Neural cell (in vitro differentiated cells): Measurements from ENCODE around the gene MED19. TPM values are rescaled to one million over a fixed set of nuclear protein-coding genes. Genes with fewer than 3 reads are reported as not detected.
"Not testable (repeated sequence)": the region's sequence is repeated elsewhere in the genome, so short reads cannot be mapped to it uniquely, and the experiment has no call there.

Source experiments
- H2AFZ ChIP-seq: fragments of 200-600, 300-800 bp; sonication (generic), shearing (Covaris generic); 2 replicates; pipeline ENCODE4 v1.6.0; 2014; ENCODE audit warnings: low read depth, mild to moderate bottlenecking, antibody characterized with exemption, low read length, moderate library complexity
- H3F3A ChIP-seq: fragments of 200-600 bp; shearing (Covaris generic); 2 replicates; pipeline ENCODE4 v1.6.1; 2016; ENCODE audit warnings: mild to moderate bottlenecking, moderate library complexity, mixed read lengths, antibody characterized with exemption, low read length; ENCODE audit not compliant: insufficient read depth, poor library complexity, severe bottlenecking
- H3K27ac ChIP-seq: fragments of 200-600, 300-800 bp; sonication (generic), shearing (Covaris generic); 2 replicates; pipeline ENCODE4 v1.5.1; 2014; ENCODE audit warnings: mild to moderate bottlenecking, low read length, moderate library complexity
- H3K27me3 ChIP-seq: fragments of 300-800, 200-600 bp; sonication (generic), shearing (Covaris generic); 2 replicates; pipeline ENCODE4 v1.6.0; 2014; ENCODE audit warnings: mild to moderate bottlenecking, low read depth, low read length, moderate library complexity; ENCODE audit not compliant: insufficient read depth
- H3K36me3 ChIP-seq: fragments of 300-800, 200-600 bp; sonication (generic), shearing (Covaris generic); 2 replicates; pipeline ENCODE4 v1.5.1; 2014; ENCODE audit warnings: mild to moderate bottlenecking, antibody characterized with exemption, low read length, moderate library complexity; ENCODE audit not compliant: insufficient read depth
- H3K4me2 ChIP-seq: fragments of 300-800, 200-600 bp; sonication (generic), shearing (Covaris generic); 2 replicates; pipeline ENCODE4 v1.6.0; 2014; ENCODE audit warnings: mild to moderate bottlenecking, low read length
- H3K4me3 ChIP-seq: fragments of 300-800, 200-600 bp; sonication (generic), shearing (Covaris generic); 2 replicates; pipeline ENCODE4 v1.5.1; 2014; ENCODE audit warnings: mild to moderate bottlenecking, low read length, moderate library complexity
- H3K79me2 ChIP-seq: fragments of 200-600 bp; shearing (Covaris generic); replicated peaks from 2 replicates; pipeline ENCODE4 v1.6.0; 2014; ENCODE audit warnings: mild to moderate bottlenecking, low read length, moderate library complexity; ENCODE audit not compliant: insufficient read depth
- H3K9ac ChIP-seq: fragments of 300-800, 200-600 bp; sonication (generic), shearing (Covaris generic); 2 replicates; pipeline ENCODE4 v1.6.1; 2016; ENCODE audit warnings: mild to moderate bottlenecking, low read length, mixed read lengths
- H3K9me2 ChIP-seq: fragments of 200-600 bp; shearing (Covaris generic); 2 replicates; pipeline ENCODE4 v1.6.1; 2016; ENCODE audit warnings: mild to moderate bottlenecking, low read length, mixed read lengths; ENCODE audit not compliant: insufficient read depth
- H3K9me3 ChIP-seq: fragments of 200-600, 300-800 bp; sonication (generic), shearing (Covaris generic); 2 replicates; pipeline ENCODE4 v1.6.1; 2016; ENCODE audit warnings: mild to moderate bottlenecking, mixed run types, low read length, moderate library complexity, mixed read lengths
- H4K20me1 ChIP-seq: fragments of 200-600 bp; shearing (Covaris generic); 2 replicates; pipeline ENCODE4 v1.6.1; 2016; ENCODE audit warnings: mild to moderate bottlenecking, mixed run types; ENCODE audit not compliant: insufficient read depth
- EP300 ChIP-seq: fragments of 450-650 bp; conservative IDR thresholded peaks from 2 replicates; pipeline ENCODE4 v1.6.1; 2014; ENCODE audit warnings: antibody characterized with exemption, mild to moderate bottlenecking, moderate library complexity; ENCODE audit not compliant: poor library complexity, severe bottlenecking
- EZH2 ChIP-seq: fragments of 200-600, 300-800 bp; shearing (Covaris generic), sonication (generic); IDR thresholded peaks from 2 replicates; pipeline ENCODE4 v1.6.1; 2014; ENCODE audit warnings: antibody characterized with exemption, low read length, borderline replicate concordance, mild to moderate bottlenecking; ENCODE audit not compliant: insufficient read depth, poor library complexity, severe bottlenecking
- MXI1 ChIP-seq: fragments of 450-650 bp; conservative IDR thresholded peaks from 2 replicates; pipeline ENCODE4 v1.6.1; 2014; ENCODE audit warnings: antibody characterized with exemption, mild to moderate bottlenecking; ENCODE audit not compliant: poor library complexity, severe bottlenecking
- POLR2AphosphoS5 ChIP-seq: IDR thresholded peaks from 2 replicates; pipeline ENCODE4 v1.6.1; 2012
- RAD21 ChIP-seq: fragments of 450-650 bp; conservative IDR thresholded peaks from 2 replicates; pipeline ENCODE4 v1.6.1; 2014; ENCODE audit warnings: antibody characterized with exemption, mild to moderate bottlenecking, moderate library complexity
- SMC3 ChIP-seq: fragments of 450-650 bp; conservative IDR thresholded peaks from 2 replicates; pipeline ENCODE4 v1.6.1; 2014; ENCODE audit warnings: antibody characterized with exemption, mild to moderate bottlenecking, moderate library complexity; ENCODE audit not compliant: poor library complexity
- TAF1 ChIP-seq: IDR thresholded peaks from 2 replicates; pipeline ENCODE4 v1.6.1; 2012; ENCODE audit warnings: low read depth
- polyA plus RNA-seq: library from polyadenylated mRNA; depleted of rRNA; stranded (reverse); fragments of >200 nt; gene quantifications from 2 replicates; pipeline ENCODE4 v1.2.3, GENCODE V29; 2014
- TF ChIP-seq, protein P1 (sequence below): IDR thresholded peaks from 2 replicates; pipeline ENCODE4 v1.6.1; 2012; ENCODE audit warnings: borderline replicate concordance
- TF ChIP-seq, protein P2 (sequence below): fragments of 450-650 bp; IDR thresholded peaks from 2 replicates; pipeline ENCODE4 v1.5.1; 2014; ENCODE audit warnings: antibody characterized with exemption, mild to moderate bottlenecking, moderate library complexity; ENCODE audit not compliant: poor library complexity, severe bottlenecking

The MED19 gene
- polyA plus RNA-seq, 1 donor from 2014 or later = 46.4 TPM

DNA sequence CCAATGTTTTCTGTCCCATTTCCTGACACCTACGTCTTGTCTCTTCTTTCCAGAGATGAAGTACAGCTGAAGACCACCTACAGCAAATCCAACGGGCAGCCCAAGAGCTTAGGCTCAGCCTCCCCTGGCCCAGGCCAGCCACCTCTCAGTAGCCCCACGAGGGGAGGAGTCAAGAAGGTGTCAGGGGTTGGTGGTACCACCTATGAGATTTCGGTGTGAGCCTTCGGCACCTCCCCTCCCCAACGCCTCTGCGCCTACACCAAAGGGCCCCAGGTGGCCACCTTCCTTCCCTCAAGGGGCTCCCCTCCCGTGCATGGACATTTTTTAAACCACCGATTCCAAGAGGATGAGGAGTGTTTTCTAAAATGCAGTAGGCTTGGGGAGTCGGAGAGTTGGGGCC is 12.2 kb downstream of the MED19 start:
- no peaks in the 10 kb centered on the region for H3K9me3 ChIP-seq
- H3K4me2 ChIP-seq = no peak overlapping the region
- no peak overlapping the region for H3K9ac ChIP-seq
- no peaks in the 10 kb centered on the region for H4K20me1 ChIP-seq
- no peaks in the 10 kb centered on the region for H3K27me3 ChIP-seq
- H3K36me3 ChIP-seq = peaks cover 17% of the 10 kb centered on the region
- no peak for TF ChIP-seq EZH2
- H3K4me3 ChIP-seq = no peak overlapping the region
- no peaks in the 10 kb centered on the region for H3K79me2 ChIP-seq
- no peaks in the 10 kb centered on the region for H3F3A ChIP-seq
- H3K9me2 ChIP-seq = no peaks in the 10 kb centered on the region
- no peak overlapping the region for H2AFZ ChIP-seq
- no peak overlapping the region for H3K27ac ChIP-seq

DNA sequence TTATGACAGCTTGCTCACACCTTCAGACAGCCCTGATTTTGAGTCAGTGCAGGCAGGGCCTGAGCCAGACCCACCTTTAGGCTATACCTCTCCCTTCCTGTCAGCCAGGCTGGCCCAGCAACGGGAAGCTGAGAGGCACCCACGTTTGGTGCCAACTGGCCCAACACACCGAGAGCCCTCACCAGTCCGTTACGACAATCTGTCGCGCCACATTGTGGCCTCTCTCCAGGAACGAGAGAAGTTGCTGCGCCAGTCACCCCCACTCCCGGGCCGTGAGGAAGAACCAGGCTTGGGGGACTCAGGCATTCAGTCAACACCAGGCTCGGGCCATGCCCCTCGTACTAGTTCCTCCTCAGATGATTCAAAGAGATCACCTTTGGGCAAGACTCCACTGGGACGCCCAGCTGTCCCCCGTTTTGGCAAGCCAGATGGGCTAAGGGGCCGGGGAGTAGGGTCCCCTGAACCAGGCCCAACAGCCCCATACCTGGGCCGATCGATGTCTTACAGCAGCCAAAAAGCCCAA is 13.1 kb downstream of the MED19 start:
- peaks cover 17% of the 10 kb centered on the region for H3K36me3 ChIP-seq

DNA sequence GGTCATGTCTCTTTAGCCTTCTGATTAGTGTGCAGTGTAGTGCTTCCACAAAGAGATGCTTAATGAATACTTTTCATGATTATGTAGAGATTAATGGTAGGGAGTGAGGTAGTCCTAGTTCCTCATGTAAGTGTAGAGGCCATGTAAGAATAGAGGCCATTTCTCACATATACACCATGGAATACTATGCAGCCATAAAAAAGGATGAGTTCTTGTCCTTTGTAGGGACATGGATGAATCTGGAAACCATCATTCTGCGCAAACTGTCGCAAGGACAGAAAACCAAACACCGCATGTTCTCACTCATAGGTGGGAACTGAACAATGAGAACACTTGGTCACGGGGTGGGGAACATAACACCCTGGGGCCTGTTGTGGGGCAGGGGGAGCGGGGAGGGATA is 21.5 kb downstream of the MED19 start:
- H3K79me2 ChIP-seq, H2AFZ ChIP-seq, H3K36me3 ChIP-seq, H4K20me1 ChIP-seq, H3K4me2 ChIP-seq, H3K4me3 ChIP-seq, H3K9me2 ChIP-seq, H3F3A ChIP-seq, H3K9ac ChIP-seq, H3K27me3 ChIP-seq, H3K9me3 ChIP-seq, H3K27ac ChIP-seq: not testable (repeated sequence)

More for the DNA sequence above, 13.1 kb downstream of the MED19 start:
- H3K4me3 ChIP-seq = no peak overlapping the region
- no peaks in the 10 kb centered on the region for H3F3A ChIP-seq
- TF ChIP-seq RAD21 = no peak
- TF ChIP-seq POLR2AphosphoS5 = no peak
- TF ChIP-seq TAF1 = no peak
- no peak for TF ChIP-seq SMC3
- TF ChIP-seq EP300 = no peak
- TF ChIP-seq, protein P1, sequence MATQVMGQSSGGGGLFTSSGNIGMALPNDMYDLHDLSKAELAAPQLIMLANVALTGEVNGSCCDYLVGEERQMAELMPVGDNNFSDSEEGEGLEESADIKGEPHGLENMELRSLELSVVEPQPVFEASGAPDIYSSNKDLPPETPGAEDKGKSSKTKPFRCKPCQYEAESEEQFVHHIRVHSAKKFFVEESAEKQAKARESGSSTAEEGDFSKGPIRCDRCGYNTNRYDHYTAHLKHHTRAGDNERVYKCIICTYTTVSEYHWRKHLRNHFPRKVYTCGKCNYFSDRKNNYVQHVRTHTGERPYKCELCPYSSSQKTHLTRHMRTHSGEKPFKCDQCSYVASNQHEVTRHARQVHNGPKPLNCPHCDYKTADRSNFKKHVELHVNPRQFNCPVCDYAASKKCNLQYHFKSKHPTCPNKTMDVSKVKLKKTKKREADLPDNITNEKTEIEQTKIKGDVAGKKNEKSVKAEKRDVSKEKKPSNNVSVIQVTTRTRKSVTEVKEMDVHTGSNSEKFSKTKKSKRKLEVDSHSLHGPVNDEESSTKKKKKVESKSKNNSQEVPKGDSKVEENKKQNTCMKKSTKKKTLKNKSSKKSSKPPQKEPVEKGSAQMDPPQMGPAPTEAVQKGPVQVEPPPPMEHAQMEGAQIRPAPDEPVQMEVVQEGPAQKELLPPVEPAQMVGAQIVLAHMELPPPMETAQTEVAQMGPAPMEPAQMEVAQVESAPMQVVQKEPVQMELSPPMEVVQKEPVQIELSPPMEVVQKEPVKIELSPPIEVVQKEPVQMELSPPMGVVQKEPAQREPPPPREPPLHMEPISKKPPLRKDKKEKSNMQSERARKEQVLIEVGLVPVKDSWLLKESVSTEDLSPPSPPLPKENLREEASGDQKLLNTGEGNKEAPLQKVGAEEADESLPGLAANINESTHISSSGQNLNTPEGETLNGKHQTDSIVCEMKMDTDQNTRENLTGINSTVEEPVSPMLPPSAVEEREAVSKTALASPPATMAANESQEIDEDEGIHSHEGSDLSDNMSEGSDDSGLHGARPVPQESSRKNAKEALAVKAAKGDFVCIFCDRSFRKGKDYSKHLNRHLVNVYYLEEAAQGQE = no peak
- no peak for TF ChIP-seq EZH2
- TF ChIP-seq, protein P2, sequence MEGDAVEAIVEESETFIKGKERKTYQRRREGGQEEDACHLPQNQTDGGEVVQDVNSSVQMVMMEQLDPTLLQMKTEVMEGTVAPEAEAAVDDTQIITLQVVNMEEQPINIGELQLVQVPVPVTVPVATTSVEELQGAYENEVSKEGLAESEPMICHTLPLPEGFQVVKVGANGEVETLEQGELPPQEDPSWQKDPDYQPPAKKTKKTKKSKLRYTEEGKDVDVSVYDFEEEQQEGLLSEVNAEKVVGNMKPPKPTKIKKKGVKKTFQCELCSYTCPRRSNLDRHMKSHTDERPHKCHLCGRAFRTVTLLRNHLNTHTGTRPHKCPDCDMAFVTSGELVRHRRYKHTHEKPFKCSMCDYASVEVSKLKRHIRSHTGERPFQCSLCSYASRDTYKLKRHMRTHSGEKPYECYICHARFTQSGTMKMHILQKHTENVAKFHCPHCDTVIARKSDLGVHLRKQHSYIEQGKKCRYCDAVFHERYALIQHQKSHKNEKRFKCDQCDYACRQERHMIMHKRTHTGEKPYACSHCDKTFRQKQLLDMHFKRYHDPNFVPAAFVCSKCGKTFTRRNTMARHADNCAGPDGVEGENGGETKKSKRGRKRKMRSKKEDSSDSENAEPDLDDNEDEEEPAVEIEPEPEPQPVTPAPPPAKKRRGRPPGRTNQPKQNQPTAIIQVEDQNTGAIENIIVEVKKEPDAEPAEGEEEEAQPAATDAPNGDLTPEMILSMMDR = no peak
- TF ChIP-seq MXI1 = no peak
- no peaks in the 10 kb centered on the region for H4K20me1 ChIP-seq
- no peak overlapping the region for H2AFZ ChIP-seq
- no peak overlapping the region for H3K27ac ChIP-seq
- no peaks in the 10 kb centered on the region for H3K27me3 ChIP-seq
- no peaks in the 10 kb centered on the region for H3K9me2 ChIP-seq
- H3K79me2 ChIP-seq = no peaks in the 10 kb centered on the region
- H3K9me3 ChIP-seq = no peaks in the 10 kb centered on the region
- no peak overlapping the region for H3K9ac ChIP-seq
- H3K4me2 ChIP-seq = no peak overlapping the region
